ENCODE results near the gene VPS13D. TPM values are rescaled to one million over a fixed set of nuclear protein-coding genes. Genes with fewer than 3 reads are reported as not detected.
A peak's percentile ranks its signal among the peaks of the same experiment; 100 is the strongest.

VPS13D gene
- total and polyA plus RNA-seq, 2 of the 4 experiments (the other 2 are of a cell fraction) = 9.0 to 16.3 TPM

DNA sequence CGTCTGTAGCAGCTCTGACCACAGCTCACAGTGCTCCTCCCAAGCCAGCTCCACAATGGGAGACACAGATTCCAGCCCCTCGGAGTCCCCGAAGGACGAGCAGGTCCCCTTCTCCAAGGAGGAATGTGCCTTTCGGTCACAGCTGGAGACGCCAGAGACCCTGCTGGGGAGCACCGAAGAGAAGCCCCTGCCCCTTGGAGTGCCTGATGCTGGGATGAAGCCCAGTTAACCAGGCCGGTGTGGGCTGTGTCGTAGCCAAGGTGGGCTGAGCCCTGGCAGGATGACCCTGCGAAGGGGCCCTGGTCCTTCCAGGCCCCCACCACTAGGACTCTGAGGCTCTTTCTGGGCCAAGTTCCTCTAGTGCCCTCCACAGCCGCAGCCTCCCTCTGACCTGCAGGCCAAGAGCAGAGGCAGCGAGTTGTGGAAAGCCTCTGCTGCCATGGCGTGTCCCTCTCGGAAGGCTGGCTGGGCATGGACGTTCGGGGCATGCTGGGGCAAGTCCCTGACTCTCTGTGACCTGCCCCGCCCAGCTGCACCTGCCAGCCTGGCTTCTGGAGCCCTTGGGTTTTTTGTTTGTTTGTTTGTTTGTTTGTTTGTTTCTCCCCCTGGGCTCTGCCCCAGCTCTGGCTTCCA is 22.9 kb upstream of the VPS13D start:
- Histone ChIP-seq H3K4me3 (ENCODE audit: insufficient read depth, low read depth, low read length) (no peak overlapping the region), H2BK5ac (ENCODE audit: low read depth, low read length, poor library complexity, severe bottlenecking) (no peak overlapping the region), H4K8ac (ENCODE audit: low read depth in 2 of 2, low read length in 2 of 2) (no peak overlapping the region), H3K9me1 (ENCODE audit: insufficient read depth, low read length) (no peaks in the 10 kb centered on the region), H3K14ac (replicated peaks; ENCODE audit: low read depth, low read length) (no peak overlapping the region), H2AFZ (replicated peaks; ENCODE audit: low read length, poor library complexity) (peak overlapping the region; percentile 56), H3K36me3 (ENCODE audit: control insufficient read depth, insufficient read depth, low read length) (peaks cover 17% of the 10 kb centered on the region), H3K56ac (ENCODE audit: extremely low read depth, insufficient read depth, low read length) (no peak overlapping the region), H2AK9ac (replicated peaks; ENCODE audit: low read depth, low read length, poor library complexity) (peak overlapping the region; percentile 52), H3K4ac (ENCODE audit: low read depth, low read length) (no peak overlapping the region), H3K4me1 (ENCODE audit: control insufficient read depth, insufficient read depth, low read length) (no peaks in the 10 kb centered on the region; the same call in 1 of the 2 replicates), H3K27me3 (ENCODE audit: control insufficient read depth, insufficient read depth, low read length) (no peaks in the 10 kb centered on the region), H2BK20ac (ENCODE audit: low read depth, low read length) (no peak overlapping the region), H4K91ac (ENCODE audit: insufficient read depth, low read depth, low read length) (no peak overlapping the region), H2AK5ac (ENCODE audit: low read depth, low read length) (no peak overlapping the region), H3K4me2 (ENCODE audit: low read depth, low read length) (no peak overlapping the region), H2BK15ac (ENCODE audit: low read depth, low read length) (no peak overlapping the region), H3K9me3 (ENCODE audit: control insufficient read depth, insufficient read depth, low read length) (no peaks in the 10 kb centered on the region), H3K23ac (ENCODE audit: low read depth, low read length) (no peak overlapping the region), H3K9ac (ENCODE audit: low read depth, low read length) (no peak overlapping the region), H3K18ac (ENCODE audit: low read depth, low read length) (no peak overlapping the region), H3K27ac (ENCODE audit: insufficient read depth, low read length) (no peak overlapping the region), H3K79me1 (ENCODE audit: low read depth in 1 of 2, low read length in 2 of 2) (no peaks in the 10 kb centered on the region), H4K20me1 (ENCODE audit: insufficient read depth, low read length) (no peaks in the 10 kb centered on the region), H2BK120ac (ENCODE audit: low read depth, low read length) (no peak overlapping the region), H4K5ac (ENCODE audit: low read depth, low read length) (no peak overlapping the region)
- no peak for TF ChIP-seq RCOR1 (IDR thresholded peaks at IDR 0.05; ENCODE audit: insufficient replicate concordance, low read length)
- TF ChIP-seq, protein P1, sequence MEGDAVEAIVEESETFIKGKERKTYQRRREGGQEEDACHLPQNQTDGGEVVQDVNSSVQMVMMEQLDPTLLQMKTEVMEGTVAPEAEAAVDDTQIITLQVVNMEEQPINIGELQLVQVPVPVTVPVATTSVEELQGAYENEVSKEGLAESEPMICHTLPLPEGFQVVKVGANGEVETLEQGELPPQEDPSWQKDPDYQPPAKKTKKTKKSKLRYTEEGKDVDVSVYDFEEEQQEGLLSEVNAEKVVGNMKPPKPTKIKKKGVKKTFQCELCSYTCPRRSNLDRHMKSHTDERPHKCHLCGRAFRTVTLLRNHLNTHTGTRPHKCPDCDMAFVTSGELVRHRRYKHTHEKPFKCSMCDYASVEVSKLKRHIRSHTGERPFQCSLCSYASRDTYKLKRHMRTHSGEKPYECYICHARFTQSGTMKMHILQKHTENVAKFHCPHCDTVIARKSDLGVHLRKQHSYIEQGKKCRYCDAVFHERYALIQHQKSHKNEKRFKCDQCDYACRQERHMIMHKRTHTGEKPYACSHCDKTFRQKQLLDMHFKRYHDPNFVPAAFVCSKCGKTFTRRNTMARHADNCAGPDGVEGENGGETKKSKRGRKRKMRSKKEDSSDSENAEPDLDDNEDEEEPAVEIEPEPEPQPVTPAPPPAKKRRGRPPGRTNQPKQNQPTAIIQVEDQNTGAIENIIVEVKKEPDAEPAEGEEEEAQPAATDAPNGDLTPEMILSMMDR (conservative IDR thresholded peaks at IDR 0.05; ENCODE audit: low read depth, low read length) = no peak
- no peak for TF ChIP-seq NFE2L2 (IDR thresholded peaks at IDR 0.05; ENCODE audit: low read depth, low read length)
- TF ChIP-seq RAD21 (IDR thresholded peaks at IDR 0.05; ENCODE audit: low read length) = no peak
- TF ChIP-seq CHD1 (IDR thresholded peaks at IDR 0.05; ENCODE audit: low read depth, low read length) = no peak
- BruUV-seq (replicated peaks) = no TSS peak
- in situ Hi-C loops (cut with MboI; ENCODE audit: low sequenced_read_pairs) (loop anchor here (5.0 kb wide), 1 partner anchor 80 kb away; no protein-coding TSS in a partner anchor), dilution Hi-C loops (cut with HindIII; ENCODE audit: low sequenced_read_pairs, unreplicated experiment) (no loop called here), intact Hi-C loops (cut with micrococcal nuclease) (loop anchor here (5.0 kb wide), 1 partner anchor 190 kb away; the partner anchor contains the start of gene MIIP)
- no peak for ATAC-seq (ENCODE audit: low read depth)
- ChIA-PET POLR2A (ENCODE audit: unreplicated experiment) (interaction anchor here (0.8 kb wide), 1 partner anchor 81 kb away, joined by 3 read pairs; no protein-coding TSS in a partner anchor), CTCF (interaction anchor here (4.4 kb wide), 1 partner anchor 82 kb away, joined by 27 read pairs; no protein-coding TSS in a partner anchor)
- WGBS, 2 experiments (ENCODE audit: extremely low coverage in 2 of 2, insufficient read length in 1 of 2) = 88% methylated on average over 9 of the region's 17 CpGs; no CpG with 5 or more reads in 1 of the 2 experiments
- no peak for DNase-seq
